Epidermal melanocyte (primary cell): ENCODE data around the gene TMEM273.

ENCODE experiments used
- DNase-seq: peaks from one replicate; pipeline ENCODE4 v3.0.0; 2011; ENCODE audit warnings: low spot score; ENCODE audit not compliant: insufficient read length

TMEM273 gene, protein sequence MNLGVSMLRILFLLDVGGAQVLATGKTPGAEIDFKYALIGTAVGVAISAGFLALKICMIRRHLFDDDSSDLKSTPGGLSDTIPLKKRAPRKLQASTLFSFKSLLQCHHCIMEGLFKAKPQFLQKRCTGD

DNA sequence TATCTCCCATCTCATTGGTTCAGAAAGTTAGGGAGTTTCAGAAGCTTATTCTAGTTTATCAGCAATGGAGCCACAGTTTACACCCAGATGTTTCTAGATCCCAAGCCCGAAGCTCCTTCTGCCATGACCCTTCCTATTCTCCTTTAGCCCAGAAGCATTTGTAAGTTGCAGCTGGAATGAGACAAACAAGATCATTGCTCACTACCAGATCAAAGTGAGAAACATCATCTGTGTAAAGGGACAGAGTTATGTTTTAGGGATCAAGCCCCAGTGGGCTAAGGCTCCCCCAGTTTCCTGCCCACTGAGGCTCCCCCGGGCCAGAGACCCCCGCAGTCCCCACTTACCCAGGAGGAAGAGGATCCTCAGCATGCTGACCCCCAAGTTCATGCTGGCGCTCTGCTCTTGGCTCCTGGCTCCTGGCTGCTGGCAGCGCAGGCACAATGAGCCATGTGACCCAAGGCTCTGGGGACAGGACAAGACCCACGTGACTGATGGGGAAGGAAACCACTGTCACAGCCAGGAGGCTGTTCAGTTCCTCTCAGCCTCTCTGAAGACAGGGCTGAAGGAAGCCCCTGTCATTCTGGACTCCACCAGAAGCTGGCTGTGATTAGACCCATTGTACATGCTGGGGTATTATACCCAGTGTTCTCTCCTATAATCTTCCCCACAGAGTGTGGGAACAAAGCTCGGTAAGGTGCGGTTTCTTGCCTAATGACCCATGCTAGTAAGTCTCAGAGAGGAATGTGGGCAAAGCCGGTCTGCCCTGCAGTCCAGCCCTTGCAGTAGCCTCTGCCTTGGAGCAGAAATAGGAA lies at the start of gene TMEM273:
Gene TMEM273, minus strand, starts transcription at position 442 of the 812 bp plus-strand sequence. Its CDS starts 55 bp downstream, at position 387.
- no peak for DNase-seq

GRCh38 chr10:49237985-49238384 lies 49.8 kb upstream of the TMEM273 start:
- DNase-seq: no peak

DNA sequence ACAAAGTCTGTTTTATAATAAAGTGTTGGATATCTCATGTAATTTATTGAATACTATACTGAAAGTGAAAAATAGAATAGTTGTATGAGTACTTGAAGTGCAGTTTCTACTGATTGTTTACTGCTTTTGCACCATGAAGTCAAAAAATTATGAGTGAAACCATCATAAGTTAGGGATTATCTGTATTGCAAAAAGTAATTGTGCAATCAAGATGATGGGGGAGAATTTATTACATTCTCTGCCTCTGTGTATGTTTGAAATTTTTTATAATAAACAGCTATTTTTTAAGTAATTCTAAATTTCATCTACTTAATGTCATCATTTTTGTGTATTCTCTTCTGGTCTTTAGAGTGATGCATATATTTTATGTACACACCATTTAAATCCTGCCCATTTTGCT lies 47.2 kb upstream of the TMEM273 start:
- DNase-seq: no peak

GRCh38 chr10:49231086-49231820 lies 43.1 kb upstream of the TMEM273 start:
- no peak for DNase-seq

DNA sequence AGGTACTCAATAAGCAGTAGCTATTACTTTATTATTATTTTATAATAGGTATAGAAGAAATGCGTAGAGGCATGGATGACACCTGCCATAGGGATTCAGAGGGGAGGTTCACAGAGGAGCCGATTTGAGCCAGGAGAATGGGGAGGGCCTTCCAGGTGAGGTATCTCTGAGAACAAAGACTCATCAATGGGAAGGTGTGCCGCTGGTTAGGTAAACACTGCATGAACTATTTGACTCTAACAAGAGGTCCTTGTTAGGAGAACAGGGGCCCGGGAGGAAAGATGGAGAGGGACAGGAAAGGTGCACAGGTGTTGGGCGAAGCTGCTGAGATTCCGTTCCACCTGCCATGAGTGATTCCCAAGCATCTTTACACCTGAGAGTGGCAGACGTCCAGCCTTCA lies 41.8 kb upstream of the TMEM273 start:
- no peak for DNase-seq

DNA sequence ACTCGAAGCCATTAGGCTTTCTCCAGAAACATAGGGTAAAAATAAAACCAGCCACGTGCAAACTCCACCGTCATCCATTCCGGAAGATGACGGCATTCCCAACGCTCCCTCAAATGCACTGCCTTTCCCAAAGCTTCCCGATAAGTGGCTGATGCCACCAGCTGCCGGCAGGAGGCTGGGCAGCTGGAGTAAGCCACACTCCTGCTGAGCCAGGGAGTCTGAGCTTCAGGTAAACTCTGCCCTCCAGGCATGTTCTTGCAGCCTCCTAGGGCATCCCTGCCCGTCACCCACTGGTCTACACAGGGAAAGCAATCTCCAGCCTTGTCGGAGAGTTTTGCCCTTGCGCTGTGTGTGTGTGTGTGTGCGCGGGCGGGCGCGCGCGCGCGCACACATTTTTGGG lies 40.5 kb upstream of the TMEM273 start:
- no peak for DNase-seq

DNA sequence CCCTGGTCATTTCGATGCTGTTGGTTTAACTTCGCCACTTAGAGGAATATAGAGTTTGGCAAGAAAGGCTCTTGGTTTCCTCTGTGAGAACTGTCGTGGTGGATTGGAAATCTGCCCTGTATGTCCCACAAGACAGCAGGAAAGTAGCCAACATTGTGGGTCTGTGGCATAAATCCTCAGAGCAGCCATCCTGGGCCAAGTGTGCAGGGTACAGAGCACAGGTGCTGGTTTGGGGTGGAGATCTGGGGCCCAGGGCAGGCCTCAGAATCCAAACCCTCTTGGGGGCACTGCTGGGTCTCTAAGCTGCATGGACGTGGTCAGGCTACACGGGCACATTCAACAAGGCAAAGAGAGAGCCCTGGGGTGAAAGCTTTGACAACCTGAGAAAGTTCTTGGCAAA lies 39.2 kb upstream of the TMEM273 start:
- no peak for DNase-seq

DNA sequence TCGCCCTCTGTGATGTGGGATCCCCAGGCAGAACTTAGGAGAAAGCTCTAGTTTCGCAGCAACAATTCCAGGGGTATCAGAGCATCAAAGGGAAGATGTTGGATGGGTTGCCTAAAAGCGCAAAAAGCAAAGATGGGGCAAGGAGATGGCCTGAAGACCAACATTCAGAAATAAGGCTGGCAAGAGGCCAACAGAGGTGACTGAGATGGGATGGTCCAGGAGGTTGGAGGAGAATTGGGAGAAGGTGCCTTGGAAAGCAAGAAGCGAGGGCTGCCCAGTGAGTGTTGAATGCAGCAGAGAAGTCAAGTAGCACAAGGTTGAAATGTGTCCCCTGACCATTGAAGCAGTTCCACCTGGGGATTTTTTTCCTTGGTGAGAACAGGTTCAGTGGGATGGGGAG lies 38.4 kb upstream of the TMEM273 start:
- DNase-seq: no peak

GRCh38 chr10:49225218-49225876 lies 37.2 kb upstream of the TMEM273 start:
- no peak for DNase-seq

- DNase-seq: no peak
These were observed 35.0 kb upstream of the TMEM273 start for GRCh38 chr10:49223205-49223604.

DNA sequence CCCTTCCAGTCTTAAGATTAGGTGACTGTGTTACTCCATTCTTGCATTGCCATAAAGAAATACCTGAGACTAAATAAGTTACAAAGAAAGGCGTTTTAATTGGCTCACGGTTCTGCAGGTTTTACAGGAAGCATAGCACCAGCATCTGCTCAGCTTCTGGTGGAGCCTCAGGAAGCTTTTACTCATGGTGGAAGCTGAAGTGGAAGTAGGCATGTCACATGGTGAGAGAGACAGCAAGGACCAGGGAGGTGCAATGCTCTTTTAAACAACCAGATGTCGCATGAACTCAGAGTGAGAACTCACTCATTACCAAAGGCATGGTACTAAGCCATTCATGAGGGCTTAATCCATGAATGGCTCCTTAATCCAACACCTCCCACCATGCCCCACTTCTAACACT lies 34.0 kb upstream of the TMEM273 start:
- DNase-seq: no peak

DNA sequence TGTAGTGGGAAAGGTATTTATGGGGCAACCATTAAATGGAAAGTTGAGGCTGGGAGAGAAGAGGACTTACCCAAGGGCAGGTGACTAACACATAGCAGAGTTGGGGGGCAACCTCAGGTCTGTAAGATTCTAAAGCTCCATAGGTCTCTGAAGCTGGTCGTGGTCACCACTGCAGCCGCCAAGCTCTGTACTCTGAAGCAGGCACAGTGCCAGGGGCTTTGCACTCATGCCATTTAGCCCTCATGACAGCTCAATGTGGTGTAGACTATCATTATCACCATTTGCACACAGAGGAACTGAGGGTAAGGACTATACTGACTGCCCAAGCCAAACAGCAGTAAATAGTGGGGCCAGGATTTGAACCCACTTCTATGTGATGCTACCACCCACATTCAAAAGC lies 32.5 kb upstream of the TMEM273 start:
- no peak for DNase-seq

DNA sequence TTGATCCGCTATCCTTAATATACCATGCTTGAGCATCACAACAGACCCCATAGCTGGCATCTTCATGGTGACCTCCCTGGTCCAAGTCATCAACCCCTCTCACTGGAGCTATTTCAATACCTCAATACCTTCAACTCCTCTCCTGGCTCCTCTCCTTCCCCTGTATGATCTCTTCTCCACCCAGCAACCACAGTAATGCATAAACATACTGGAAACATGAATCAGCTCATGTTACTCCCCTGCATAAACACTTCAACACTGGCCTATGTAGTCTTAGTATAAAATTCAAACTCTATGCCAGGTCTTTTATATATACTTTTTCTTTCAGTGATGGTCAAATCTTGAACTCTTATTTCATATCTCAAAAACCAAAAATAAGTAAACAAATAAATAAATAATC lies 31.8 kb upstream of the TMEM273 start:
- no peak for DNase-seq

DNA sequence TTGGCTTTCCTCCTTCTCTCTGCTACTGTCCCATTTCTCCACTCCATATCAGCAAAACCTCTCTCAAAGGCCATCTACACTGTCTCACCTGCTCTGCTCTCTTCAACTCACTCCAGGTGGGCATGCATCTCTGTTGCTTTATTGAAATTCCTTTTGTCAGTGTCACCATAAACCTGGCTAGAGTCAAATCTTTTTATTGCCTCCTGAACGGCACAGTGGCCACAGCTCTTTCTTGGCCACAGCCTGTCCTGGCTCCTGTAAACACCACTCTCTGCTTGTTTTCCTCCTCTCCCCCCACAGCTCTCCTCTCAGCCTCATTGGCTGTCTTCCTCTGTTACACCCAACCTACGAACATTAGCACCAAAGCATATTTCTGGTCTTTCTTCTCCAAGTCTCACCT lies 31.1 kb upstream of the TMEM273 start:
- DNase-seq: no peak

DNA sequence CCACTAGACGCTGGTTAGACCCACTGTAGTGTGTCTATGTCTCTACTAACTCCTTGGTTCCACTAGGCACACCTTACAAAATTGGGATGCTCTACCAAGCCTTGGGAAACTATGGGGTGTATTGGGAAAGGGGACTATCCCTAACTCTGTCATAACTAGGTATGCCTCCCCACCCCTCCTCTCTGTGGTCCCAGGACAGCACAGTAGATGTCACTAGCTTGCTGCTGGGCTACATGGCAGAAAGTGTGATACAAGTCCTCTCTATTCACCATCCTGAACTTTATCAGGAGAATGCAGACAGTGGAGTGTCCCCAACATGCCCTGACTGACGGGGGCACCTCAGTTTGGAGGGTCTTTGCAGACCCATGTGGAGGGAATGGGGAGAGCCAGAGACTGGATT lies 30.3 kb upstream of the TMEM273 start:
- DNase-seq: no peak

GRCh38 chr10:49217645-49218044 lies 29.5 kb upstream of the TMEM273 start:
- no peak for DNase-seq

GRCh38 chr10:49213211-49213610 lies 25.0 kb upstream of the TMEM273 start:
- no peak for DNase-seq

DNA sequence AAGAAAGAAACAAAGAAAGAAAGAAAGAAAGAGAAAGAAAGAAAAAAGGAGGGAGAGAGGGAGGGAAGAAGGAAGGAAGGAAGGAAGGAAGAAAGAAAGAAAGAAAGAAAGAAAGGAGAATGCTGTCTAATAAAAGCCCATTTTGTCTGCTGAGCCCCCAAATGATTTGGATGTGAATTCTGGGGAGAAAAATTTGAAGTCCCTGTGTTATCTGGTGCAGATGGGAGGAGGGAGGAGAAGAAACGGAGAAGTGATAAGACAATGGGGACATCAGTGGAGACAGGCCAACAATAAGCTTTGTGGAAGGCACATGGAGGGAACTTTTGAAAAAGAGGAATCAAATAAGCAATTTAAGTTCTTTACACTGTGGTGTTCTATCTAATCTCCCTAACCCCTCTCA lies 24.6 kb upstream of the TMEM273 start:
- DNase-seq: no peak

GRCh38 chr10:49212076-49212475 lies 23.9 kb upstream of the TMEM273 start:
- no peak for DNase-seq

GRCh38 chr10:49208996-49209395 lies 20.8 kb upstream of the TMEM273 start:
- DNase-seq: no peak

GRCh38 chr10:49207936-49208487 lies 19.8 kb upstream of the TMEM273 start:
- DNase-seq: no peak

DNA sequence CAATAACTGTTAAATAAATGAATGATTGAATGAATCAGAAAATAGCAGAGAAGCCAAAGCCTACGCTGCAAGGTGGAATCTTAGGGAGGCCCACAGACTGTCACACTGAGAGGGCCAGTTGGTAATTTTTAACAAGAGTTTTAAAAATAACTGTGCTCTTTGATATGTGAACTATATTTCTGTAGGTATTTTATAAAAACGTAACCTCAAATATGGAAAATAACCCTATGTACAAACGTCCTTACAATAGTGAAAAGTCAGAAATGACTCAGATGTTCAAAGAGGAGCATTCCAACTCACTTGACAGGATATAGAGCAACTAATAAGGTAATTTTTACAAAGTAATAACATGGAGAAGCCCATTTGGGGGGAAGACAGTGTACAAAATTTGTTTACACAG lies 18.9 kb upstream of the TMEM273 start:
- DNase-seq: no peak
